ENCODE measurements around the gene TEX50. TPM values are rescaled to one million over a fixed set of nuclear protein-coding genes. Genes with fewer than 3 reads are reported as not detected.
"Not testable (repeated sequence)": the region's sequence is repeated elsewhere in the genome, so short reads cannot be mapped to it uniquely, and the experiment has no call there.

Gene TEX50
- total and polyA plus RNA-seq, 2 experiments from 2014 or later, result not detected

DNA sequence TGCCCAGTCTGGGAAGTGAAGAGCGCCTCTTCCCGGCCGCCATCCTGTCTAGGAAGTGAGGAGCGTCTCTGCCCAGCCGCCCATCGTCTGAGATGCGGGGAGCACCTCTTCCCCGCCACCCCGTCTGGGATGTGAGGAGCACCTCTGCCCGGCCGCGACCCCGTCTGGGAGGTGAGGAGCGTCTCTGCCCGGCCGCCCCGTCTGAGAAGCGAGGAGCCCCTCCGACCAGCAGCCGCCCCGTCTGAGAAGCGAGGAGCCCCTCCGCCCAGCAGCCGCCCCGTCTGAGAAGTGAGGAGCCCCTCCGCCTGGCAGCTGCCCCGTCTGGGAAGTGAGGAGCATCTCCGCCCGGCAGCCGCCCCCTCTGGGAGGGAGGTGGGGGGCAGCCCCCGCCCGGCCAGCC lies 22.1 kb upstream of the TEX50 start:
- H3K27me3 Mint-ChIP-seq (ENCODE audit: insufficient read depth, low read depth, poor library complexity); H3K27ac Mint-ChIP-seq; H2AFZ ChIP-seq; H3K79me2 ChIP-seq (replicated peaks; ENCODE audit: insufficient read depth); H3K27ac ChIP-seq (ENCODE audit: low read depth); H3F3A ChIP-seq (replicated peaks; ENCODE audit: low read depth); H3K27me3 ChIP-seq (ENCODE audit: insufficient read depth); H4K20me1 ChIP-seq (replicated peaks; ENCODE audit: insufficient read depth); H3K9me2 ChIP-seq (ENCODE audit: insufficient read depth); H3K36me3 ChIP-seq (ENCODE audit: insufficient read depth); DNase-seq (ENCODE audit: low spot score); H3K4me3 Mint-ChIP-seq; H3K4me2 ChIP-seq; ATAC-seq; H3K4me3 ChIP-seq; H3K4me1 Mint-ChIP-seq; H3K4me1 ChIP-seq (ENCODE audit: insufficient read depth): not testable (repeated sequence)
- H3K9me3 Mint-ChIP-seq, result peaks cover 35% of the 10 kb centered on the region
- H3K36me3 Mint-ChIP-seq (ENCODE audit: low read depth), result peaks cover 23% of the 10 kb centered on the region

- no peak overlapping the region for H3K4me3 Mint-ChIP-seq
- peaks cover 3% of the 10 kb centered on the region for H3K27me3 Mint-ChIP-seq (ENCODE audit: insufficient read depth, low read depth, poor library complexity)
- no peak overlapping the region for H3K27ac ChIP-seq (ENCODE audit: low read depth)
- H3K4me1 ChIP-seq (ENCODE audit: insufficient read depth), result no peaks in the 10 kb centered on the region
- no peaks in the 10 kb centered on the region for H4K20me1 ChIP-seq (replicated peaks; ENCODE audit: insufficient read depth)
- H3K4me1 Mint-ChIP-seq, result no peaks in the 10 kb centered on the region
- H3K27me3 ChIP-seq (ENCODE audit: insufficient read depth), result no peaks in the 10 kb centered on the region
- ATAC-seq (no peak), DNase-seq (ENCODE audit: low spot score) (no peak)
- peaks cover 44% of the 10 kb centered on the region for H3K9me3 Mint-ChIP-seq
- H2AFZ ChIP-seq, result no peak overlapping the region
- H3K9me2 ChIP-seq (ENCODE audit: insufficient read depth), result no peaks in the 10 kb centered on the region
- H3K36me3 Mint-ChIP-seq (ENCODE audit: low read depth), result peaks cover 32% of the 10 kb centered on the region
- no peak overlapping the region for H3K4me3 ChIP-seq
- H3K79me2 ChIP-seq (replicated peaks; ENCODE audit: insufficient read depth), result no peaks in the 10 kb centered on the region
- H3K27ac Mint-ChIP-seq, result no peak overlapping the region
- no peaks in the 10 kb centered on the region; the same call in 1 of the 2 replicates for H3K36me3 ChIP-seq (ENCODE audit: insufficient read depth)
- no peak overlapping the region for H3K4me2 ChIP-seq
- H3F3A ChIP-seq (replicated peaks; ENCODE audit: low read depth), result no peaks in the 10 kb centered on the region
- TF ChIP-seq JUNB (IDR thresholded peaks at IDR 0.05; ENCODE audit: unreplicated experiment), result no peak
- no peak for TF ChIP-seq STAT1 (IDR thresholded peaks at IDR 0.05; ENCODE audit: unreplicated experiment)
- no peak for TF ChIP-seq EZH2 (IDR thresholded peaks at IDR 0.05; ENCODE audit: low read depth, unreplicated experiment)
- TF ChIP-seq NANOG (IDR thresholded peaks at IDR 0.05; ENCODE audit: borderline replicate concordance), result no peak
- TF ChIP-seq, protein P1, sequence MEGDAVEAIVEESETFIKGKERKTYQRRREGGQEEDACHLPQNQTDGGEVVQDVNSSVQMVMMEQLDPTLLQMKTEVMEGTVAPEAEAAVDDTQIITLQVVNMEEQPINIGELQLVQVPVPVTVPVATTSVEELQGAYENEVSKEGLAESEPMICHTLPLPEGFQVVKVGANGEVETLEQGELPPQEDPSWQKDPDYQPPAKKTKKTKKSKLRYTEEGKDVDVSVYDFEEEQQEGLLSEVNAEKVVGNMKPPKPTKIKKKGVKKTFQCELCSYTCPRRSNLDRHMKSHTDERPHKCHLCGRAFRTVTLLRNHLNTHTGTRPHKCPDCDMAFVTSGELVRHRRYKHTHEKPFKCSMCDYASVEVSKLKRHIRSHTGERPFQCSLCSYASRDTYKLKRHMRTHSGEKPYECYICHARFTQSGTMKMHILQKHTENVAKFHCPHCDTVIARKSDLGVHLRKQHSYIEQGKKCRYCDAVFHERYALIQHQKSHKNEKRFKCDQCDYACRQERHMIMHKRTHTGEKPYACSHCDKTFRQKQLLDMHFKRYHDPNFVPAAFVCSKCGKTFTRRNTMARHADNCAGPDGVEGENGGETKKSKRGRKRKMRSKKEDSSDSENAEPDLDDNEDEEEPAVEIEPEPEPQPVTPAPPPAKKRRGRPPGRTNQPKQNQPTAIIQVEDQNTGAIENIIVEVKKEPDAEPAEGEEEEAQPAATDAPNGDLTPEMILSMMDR (conservative IDR thresholded peaks at IDR 0.05; ENCODE audit: low read depth in 2 of 2), result no peak
- TF ChIP-seq, protein P2, sequence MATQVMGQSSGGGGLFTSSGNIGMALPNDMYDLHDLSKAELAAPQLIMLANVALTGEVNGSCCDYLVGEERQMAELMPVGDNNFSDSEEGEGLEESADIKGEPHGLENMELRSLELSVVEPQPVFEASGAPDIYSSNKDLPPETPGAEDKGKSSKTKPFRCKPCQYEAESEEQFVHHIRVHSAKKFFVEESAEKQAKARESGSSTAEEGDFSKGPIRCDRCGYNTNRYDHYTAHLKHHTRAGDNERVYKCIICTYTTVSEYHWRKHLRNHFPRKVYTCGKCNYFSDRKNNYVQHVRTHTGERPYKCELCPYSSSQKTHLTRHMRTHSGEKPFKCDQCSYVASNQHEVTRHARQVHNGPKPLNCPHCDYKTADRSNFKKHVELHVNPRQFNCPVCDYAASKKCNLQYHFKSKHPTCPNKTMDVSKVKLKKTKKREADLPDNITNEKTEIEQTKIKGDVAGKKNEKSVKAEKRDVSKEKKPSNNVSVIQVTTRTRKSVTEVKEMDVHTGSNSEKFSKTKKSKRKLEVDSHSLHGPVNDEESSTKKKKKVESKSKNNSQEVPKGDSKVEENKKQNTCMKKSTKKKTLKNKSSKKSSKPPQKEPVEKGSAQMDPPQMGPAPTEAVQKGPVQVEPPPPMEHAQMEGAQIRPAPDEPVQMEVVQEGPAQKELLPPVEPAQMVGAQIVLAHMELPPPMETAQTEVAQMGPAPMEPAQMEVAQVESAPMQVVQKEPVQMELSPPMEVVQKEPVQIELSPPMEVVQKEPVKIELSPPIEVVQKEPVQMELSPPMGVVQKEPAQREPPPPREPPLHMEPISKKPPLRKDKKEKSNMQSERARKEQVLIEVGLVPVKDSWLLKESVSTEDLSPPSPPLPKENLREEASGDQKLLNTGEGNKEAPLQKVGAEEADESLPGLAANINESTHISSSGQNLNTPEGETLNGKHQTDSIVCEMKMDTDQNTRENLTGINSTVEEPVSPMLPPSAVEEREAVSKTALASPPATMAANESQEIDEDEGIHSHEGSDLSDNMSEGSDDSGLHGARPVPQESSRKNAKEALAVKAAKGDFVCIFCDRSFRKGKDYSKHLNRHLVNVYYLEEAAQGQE (IDR thresholded peaks at IDR 0.05; ENCODE audit: unreplicated experiment), result no peak
- TF ChIP-seq ETS1 (IDR thresholded peaks at IDR 0.05), result no peak
- TF ChIP-seq CREB1 (CRISPR knock-in tag; IDR thresholded peaks at IDR 0.05; ENCODE audit: low read depth), result no peak
- TF ChIP-seq EZH2phosphoT487 (IDR thresholded peaks at IDR 0.05; ENCODE audit: unreplicated experiment), result no peak
- TF ChIP-seq, protein P3, sequence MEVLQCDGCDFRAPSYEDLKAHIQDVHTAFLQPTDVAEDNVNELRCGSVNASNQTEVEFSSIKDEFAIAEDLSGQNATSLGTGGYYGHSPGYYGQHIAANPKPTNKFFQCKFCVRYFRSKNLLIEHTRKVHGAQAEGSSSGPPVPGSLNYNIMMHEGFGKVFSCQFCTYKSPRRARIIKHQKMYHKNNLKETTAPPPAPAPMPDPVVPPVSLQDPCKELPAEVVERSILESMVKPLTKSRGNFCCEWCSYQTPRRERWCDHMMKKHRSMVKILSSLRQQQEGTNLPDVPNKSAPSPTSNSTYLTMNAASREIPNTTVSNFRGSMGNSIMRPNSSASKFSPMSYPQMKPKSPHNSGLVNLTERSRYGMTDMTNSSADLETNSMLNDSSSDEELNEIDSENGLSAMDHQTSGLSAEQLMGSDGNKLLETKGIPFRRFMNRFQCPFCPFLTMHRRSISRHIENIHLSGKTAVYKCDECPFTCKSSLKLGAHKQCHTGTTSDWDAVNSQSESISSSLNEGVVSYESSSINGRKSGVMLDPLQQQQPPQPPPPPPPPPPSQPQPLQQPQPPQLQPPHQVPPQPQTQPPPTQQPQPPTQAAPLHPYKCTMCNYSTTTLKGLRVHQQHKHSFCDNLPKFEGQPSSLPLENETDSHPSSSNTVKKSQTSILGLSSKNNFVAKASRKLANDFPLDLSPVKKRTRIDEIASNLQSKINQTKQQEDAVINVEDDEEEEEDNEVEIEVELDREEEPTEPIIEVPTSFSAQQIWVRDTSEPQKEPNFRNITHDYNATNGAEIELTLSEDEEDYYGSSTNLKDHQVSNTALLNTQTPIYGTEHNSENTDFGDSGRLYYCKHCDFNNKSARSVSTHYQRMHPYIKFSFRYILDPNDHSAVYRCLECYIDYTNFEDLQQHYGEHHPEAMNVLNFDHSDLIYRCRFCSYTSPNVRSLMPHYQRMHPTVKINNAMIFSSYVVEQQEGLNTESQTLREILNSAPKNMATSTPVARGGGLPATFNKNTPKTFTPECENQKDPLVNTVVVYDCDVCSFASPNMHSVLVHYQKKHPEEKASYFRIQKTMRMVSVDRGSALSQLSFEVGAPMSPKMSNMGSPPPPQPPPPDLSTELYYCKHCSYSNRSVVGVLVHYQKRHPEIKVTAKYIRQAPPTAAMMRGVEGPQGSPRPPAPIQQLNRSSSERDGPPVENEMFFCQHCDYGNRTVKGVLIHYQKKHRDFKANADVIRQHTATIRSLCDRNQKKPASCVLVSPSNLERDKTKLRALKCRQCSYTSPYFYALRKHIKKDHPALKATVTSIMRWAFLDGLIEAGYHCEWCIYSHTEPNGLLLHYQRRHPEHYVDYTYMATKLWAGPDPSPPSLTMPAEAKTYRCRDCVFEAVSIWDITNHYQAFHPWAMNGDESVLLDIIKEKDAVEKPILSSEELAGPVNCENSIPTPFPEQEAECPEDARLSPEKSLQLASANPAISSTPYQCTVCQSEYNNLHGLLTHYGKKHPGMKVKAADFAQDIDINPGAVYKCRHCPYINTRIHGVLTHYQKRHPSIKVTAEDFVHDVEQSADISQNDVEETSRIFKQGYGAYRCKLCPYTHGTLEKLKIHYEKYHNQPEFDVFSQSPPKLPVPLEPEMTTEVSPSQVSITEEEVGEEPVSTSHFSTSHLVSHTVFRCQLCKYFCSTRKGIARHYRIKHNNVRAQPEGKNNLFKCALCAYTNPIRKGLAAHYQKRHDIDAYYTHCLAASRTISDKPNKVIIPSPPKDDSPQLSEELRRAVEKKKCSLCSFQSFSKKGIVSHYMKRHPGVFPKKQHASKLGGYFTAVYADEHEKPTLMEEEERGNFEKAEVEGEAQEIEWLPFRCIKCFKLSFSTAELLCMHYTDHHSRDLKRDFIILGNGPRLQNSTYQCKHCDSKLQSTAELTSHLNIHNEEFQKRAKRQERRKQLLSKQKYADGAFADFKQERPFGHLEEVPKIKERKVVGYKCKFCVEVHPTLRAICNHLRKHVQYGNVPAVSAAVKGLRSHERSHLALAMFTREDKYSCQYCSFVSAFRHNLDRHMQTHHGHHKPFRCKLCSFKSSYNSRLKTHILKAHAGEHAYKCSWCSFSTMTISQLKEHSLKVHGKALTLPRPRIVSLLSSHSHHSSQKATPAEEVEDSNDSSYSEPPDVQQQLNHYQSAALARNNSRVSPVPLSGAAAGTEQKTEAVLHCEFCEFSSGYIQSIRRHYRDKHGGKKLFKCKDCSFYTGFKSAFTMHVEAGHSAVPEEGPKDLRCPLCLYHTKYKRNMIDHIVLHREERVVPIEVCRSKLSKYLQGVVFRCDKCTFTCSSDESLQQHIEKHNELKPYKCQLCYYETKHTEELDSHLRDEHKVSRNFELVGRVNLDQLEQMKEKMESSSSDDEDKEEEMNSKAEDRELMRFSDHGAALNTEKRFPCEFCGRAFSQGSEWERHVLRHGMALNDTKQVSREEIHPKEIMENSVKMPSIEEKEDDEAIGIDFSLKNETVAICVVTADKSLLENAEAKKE (CRISPR knock-in tag; IDR thresholded peaks at IDR 0.05), result no peak
These were observed 18.3 kb upstream of the TEX50 start for GRCh38 chr1:173616859-173617258.
